GM21390 (cell line): ENCODE measurements around the gene CD37.
A peak's percentile ranks its signal among the peaks of the same experiment; 100 is the strongest.
"Not testable (repeated sequence)": the region's sequence is repeated elsewhere in the genome, so short reads cannot be mapped to it uniquely, and the experiment has no call there.

Source experiments
- ATAC-seq: cut with Tn5 transposase; IDR thresholded peaks from one replicate; pipeline ENCODE4 v1.9.1; 2021; ENCODE audit not compliant: unreplicated experiment

Gene CD37

GRCh38 chr19:49327878-49328544 lies 7.2 kb upstream of the CD37 start:
- no peak for ATAC-seq

GRCh38 chr19:49328741-49329140 lies 6.5 kb upstream of the CD37 start:
- ATAC-seq: no peak

GRCh38 chr19:49331187-49331586 lies 4.0 kb upstream of the CD37 start:
- not testable (repeated sequence) for ATAC-seq

GRCh38 chr19:49331616-49332055 lies 3.6 kb upstream of the CD37 start:
- peak; percentile 44 for ATAC-seq

- not testable (repeated sequence) for ATAC-seq
Observed at GRCh38 chr19:49332691-49333417, 2.4 kb upstream of the CD37 start.

- ATAC-seq: no peak
Observed at GRCh38 chr19:49333418-49333805, 1.8 kb upstream of the CD37 start.

- no peak for ATAC-seq
Observed at GRCh38 chr19:49333811-49334288, 1.4 kb upstream of the CD37 start.

- no peak for ATAC-seq
Observed at GRCh38 chr19:49335784-49336481, 727 bp downstream of the CD37 start.

GRCh38 chr19:49336482-49337266 lies 1.5 kb downstream of the CD37 start:
- no peak for ATAC-seq

GRCh38 chr19:49337267-49338022 lies 2.2 kb downstream of the CD37 start:
- no peak for ATAC-seq

GRCh38 chr19:49338023-49338677 lies 2.9 kb downstream of the CD37 start:
- ATAC-seq: no peak

- no peak for ATAC-seq
Observed at GRCh38 chr19:49338691-49339300, 3.6 kb downstream of the CD37 start.

- no peak for ATAC-seq
Observed at GRCh38 chr19:49339301-49340068, 4.3 kb downstream of the CD37 start.

GRCh38 chr19:49340069-49340864 lies 5.1 kb downstream of the CD37 start:
- peak; percentile 48 for ATAC-seq

- ATAC-seq: no peak
Observed at GRCh38 chr19:49340865-49341718, 5.9 kb downstream of the CD37 start.

GRCh38 chr19:49342291-49342721 lies 7.1 kb downstream of the CD37 start:
- ATAC-seq: no peak

- ATAC-seq: no peak
Observed at GRCh38 chr19:49343123-49343522, 7.9 kb downstream of the CD37 start.
